NCI-H2227 (cell line): Measurements from ENCODE around the gene ELAC2.

ENCODE experiments used
- DNase-seq: peaks from one replicate; lab custom pipeline; 2025; ENCODE audit not compliant: unreplicated experiment; lab: John Stamatoyannopoulos, UW

The ELAC2 gene

GRCh38 chr17:13016881-13017654, 759 bp downstream of the ELAC2 start:
- DNase-seq, result no peak

- no peak for DNase-seq
Measured at GRCh38 chr17:13014801-13015200, 3.0 kb downstream of the ELAC2 start.

- no peak for DNase-seq
Measured at GRCh38 chr17:13010959-13011358, 6.9 kb downstream of the ELAC2 start.

GRCh38 chr17:13008461-13008860, 9.4 kb downstream of the ELAC2 start:
- no peak for DNase-seq

GRCh38 chr17:13005530-13005929, 12.3 kb downstream of the ELAC2 start:
- no peak for DNase-seq

GRCh38 chr17:13004336-13004735, 13.5 kb downstream of the ELAC2 start:
- DNase-seq, result no peak

- DNase-seq, result no peak
Measured at GRCh38 chr17:13003927-13004326, 13.9 kb downstream of the ELAC2 start.

- no peak for DNase-seq
Measured at GRCh38 chr17:13003454-13003851, 14.4 kb downstream of the ELAC2 start.

- DNase-seq, result peak; percentile 77
Measured at GRCh38 chr17:13002761-13003453, 14.9 kb downstream of the ELAC2 start.

- DNase-seq, result peak; percentile 70
Measured at GRCh38 chr17:13001991-13002615, 15.7 kb downstream of the ELAC2 start.

- no peak for DNase-seq
Measured at GRCh38 chr17:13000561-13000960, 17.3 kb downstream of the ELAC2 start.

- no peak for DNase-seq
Measured at GRCh38 chr17:12998874-12999273, 19.0 kb downstream of the ELAC2 start.

- DNase-seq, result no peak
Measured at GRCh38 chr17:12998461-12998860, 19.4 kb downstream of the ELAC2 start.

GRCh38 chr17:12996941-12997340, 20.9 kb downstream of the ELAC2 start:
- no peak for DNase-seq

GRCh38 chr17:12996357-12996756, 21.5 kb downstream of the ELAC2 start:
- no peak for DNase-seq

GRCh38 chr17:12995896-12996295, 21.9 kb downstream of the ELAC2 start:
- DNase-seq, result no peak

- DNase-seq, result no peak
Measured at GRCh38 chr17:12995106-12995895, 22.5 kb downstream of the ELAC2 start.

- DNase-seq, result no peak
Measured at GRCh38 chr17:12994341-12995074, 23.3 kb downstream of the ELAC2 start.

GRCh38 chr17:12993631-12994030, 24.2 kb downstream of the ELAC2 start:
- DNase-seq, result no peak

- no peak for DNase-seq
Measured at GRCh38 chr17:12992676-12993075, 25.2 kb downstream of the ELAC2 start.

- no peak for DNase-seq
Measured at GRCh38 chr17:12990926-12991325, 26.9 kb downstream of the ELAC2 start.
